ENCODE data around the gene IQCM.
"Not testable (repeated sequence)": the region's sequence is repeated elsewhere in the genome, so short reads cannot be mapped to it uniquely, and the experiment has no call there.

The IQCM gene

DNA sequence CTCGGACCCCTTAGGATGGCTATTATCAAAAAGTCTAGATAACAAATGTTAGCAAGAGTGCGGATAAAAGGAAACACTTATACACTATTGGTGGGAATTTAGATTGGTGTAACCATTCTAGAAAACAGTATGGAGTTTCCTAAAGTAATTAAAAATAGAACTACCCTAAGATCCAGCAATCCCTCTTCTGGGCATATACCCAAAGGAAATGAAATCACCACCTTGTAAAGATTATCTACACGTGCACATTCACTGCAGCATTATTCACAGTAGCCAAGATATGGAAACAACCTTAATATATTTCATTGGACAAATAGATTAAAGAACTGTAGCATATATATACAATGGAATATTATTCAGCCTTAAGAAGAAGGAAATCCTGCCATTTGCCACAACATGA is 462.4 kb downstream of the IQCM start:
- no peak overlapping the region for H3K27ac ChIP-seq (ENCODE audit: insufficient read depth, low read depth, low read length, poor library complexity, severe bottlenecking)
- no peaks in the 10 kb centered on the region for H3K36me3 ChIP-seq (ENCODE audit: control insufficient read depth, insufficient read depth, low read length)
- H3K4me1 ChIP-seq (ENCODE audit: control insufficient read depth, insufficient read depth, low read length), result no peaks in the 10 kb centered on the region
- 83 to 100% methylated on average over 2 of the region's 3 CpGs for WGBS, 2 experiments
- H3K9me3 ChIP-seq (ENCODE audit: control insufficient read depth, low read length), result no peaks in the 10 kb centered on the region
- no peak overlapping the region for H3K4me3 ChIP-seq (ENCODE audit: insufficient read depth, low read depth, low read length)
- no peaks in the 10 kb centered on the region for H3K27me3 ChIP-seq (ENCODE audit: control insufficient read depth, insufficient read depth, low read length, poor library complexity, severe bottlenecking)

DNA sequence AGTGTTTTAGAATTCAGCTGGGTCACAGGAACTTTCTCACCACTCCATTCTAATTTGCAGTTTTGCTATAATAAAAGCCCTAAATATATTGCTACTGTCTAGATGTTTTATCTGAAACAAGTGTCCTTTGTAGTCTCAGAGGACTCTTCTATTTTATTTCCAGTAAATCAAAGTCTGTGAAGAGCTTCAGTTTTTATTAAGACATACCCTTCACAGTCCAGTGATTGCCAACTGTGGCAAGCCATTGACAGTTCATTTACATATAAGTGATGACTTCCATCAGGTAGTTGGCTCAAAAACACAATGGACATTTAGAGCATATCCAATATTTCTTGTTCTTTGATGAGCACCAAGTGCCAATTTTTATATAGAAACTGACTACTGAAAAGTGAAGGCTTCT is 466.1 kb downstream of the IQCM start:
- H3K27ac ChIP-seq (ENCODE audit: insufficient read depth, low read depth, low read length, poor library complexity, severe bottlenecking), result no peak overlapping the region

DNA sequence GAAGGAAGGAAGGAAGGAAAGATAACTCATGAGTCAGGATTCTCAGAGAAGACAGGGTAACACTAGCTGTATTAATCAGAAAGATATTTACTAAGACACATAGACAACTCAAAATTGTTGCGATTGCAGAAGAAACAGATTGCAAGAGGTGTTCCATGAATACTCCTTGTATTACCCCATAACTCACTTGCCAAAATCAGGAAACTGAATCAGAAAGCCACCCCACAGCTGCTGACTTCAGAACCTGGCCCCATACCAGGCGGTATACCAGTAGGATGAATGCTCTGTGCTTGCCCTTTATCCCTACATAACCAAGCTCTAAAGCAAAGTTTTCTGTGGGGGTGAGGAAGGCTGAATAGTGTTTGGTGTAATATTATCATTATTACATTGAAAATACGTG is 468.5 kb downstream of the IQCM start:
- no peak overlapping the region for H3K4me3 ChIP-seq (ENCODE audit: insufficient read depth, low read depth, low read length)
- no peak overlapping the region for H3K27ac ChIP-seq (ENCODE audit: insufficient read depth, low read depth, low read length, poor library complexity, severe bottlenecking)
- H3K4me1 ChIP-seq (ENCODE audit: control insufficient read depth, insufficient read depth, low read length), result no peaks in the 10 kb centered on the region
- H3K36me3 ChIP-seq (ENCODE audit: control insufficient read depth, insufficient read depth, low read length), result no peaks in the 10 kb centered on the region
- H3K9me3 ChIP-seq (ENCODE audit: control insufficient read depth, low read length), result no peaks in the 10 kb centered on the region
- 92 to 94% methylated on average over 1 to 3 of the region's 3 CpGs for WGBS, 2 experiments
- H3K27me3 ChIP-seq (ENCODE audit: control insufficient read depth, insufficient read depth, low read length, poor library complexity, severe bottlenecking), result no peaks in the 10 kb centered on the region

More for the DNA sequence above, 466.1 kb downstream of the IQCM start:
- Histone ChIP-seq H3K9me3 (ENCODE audit: control insufficient read depth, low read length) (no peaks in the 10 kb centered on the region), H3K4me3 (ENCODE audit: insufficient read depth, low read depth, low read length) (no peak overlapping the region), H3K27me3 (ENCODE audit: control insufficient read depth, insufficient read depth, low read length, poor library complexity, severe bottlenecking) (no peaks in the 10 kb centered on the region), H3K36me3 (ENCODE audit: control insufficient read depth, insufficient read depth, low read length) (no peaks in the 10 kb centered on the region), H3K4me1 (ENCODE audit: control insufficient read depth, insufficient read depth, low read length) (no peaks in the 10 kb centered on the region)

DNA sequence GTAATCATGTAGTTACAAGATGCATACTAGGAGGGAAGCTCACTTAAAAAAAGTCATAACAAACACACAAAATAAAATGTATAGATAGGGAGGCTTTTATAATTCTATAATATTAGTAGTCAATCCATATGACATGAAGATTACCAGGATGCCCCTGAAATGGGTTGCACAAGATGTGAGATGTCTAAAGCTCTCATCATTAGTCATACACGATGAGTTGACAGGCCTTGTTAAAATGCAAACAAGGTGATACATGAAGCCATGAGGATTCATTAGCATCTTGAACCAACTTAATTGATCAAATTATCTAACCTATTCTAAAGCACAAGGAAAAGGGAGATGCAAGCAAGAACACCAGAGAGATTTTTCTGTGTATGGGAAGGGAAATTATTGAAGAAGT is 470.2 kb downstream of the IQCM start:
- Histone ChIP-seq H3K27me3 (ENCODE audit: control insufficient read depth, insufficient read depth, low read length, poor library complexity, severe bottlenecking) (no peaks in the 10 kb centered on the region), H3K4me1 (ENCODE audit: control insufficient read depth, insufficient read depth, low read length) (no peaks in the 10 kb centered on the region), H3K4me3 (ENCODE audit: insufficient read depth, low read depth, low read length) (no peak overlapping the region), H3K9me3 (ENCODE audit: control insufficient read depth, low read length) (no peaks in the 10 kb centered on the region), H3K27ac (ENCODE audit: insufficient read depth, low read depth, low read length, poor library complexity, severe bottlenecking) (no peak overlapping the region), H3K36me3 (ENCODE audit: control insufficient read depth, insufficient read depth, low read length) (no peaks in the 10 kb centered on the region)
- 71 to 96% methylated on average over 1 of the region's 1 CpG for WGBS, 2 experiments

DNA sequence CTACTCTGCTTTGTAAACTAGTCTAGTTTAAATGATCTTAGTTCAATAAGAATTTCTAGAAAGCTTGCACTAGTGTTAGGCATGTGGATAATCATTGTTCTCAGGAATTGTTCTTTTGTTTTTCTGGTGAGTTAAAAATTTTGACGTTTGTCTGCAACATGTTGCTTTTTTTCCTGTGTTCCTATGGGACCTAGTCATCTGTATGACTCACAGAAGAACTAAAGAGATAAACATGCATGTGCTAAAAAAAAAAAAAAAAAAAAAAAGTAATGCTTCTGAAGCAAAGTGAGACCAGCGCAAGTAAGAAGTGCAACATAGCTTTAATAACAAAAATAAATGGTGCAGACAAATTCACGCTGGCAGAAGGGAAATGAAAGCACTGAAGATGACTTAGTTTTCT is 471.2 kb downstream of the IQCM start:
- H3K36me3 ChIP-seq (ENCODE audit: control insufficient read depth, insufficient read depth, low read length), result no peaks in the 10 kb centered on the region
- no peaks in the 10 kb centered on the region for H3K4me1 ChIP-seq (ENCODE audit: control insufficient read depth, insufficient read depth, low read length)
- H3K27ac ChIP-seq (ENCODE audit: insufficient read depth, low read depth, low read length, poor library complexity, severe bottlenecking), result no peak overlapping the region
- 78 to 84% methylated on average over 3 of the region's 3 CpGs for WGBS, 2 experiments
- H3K9me3 ChIP-seq (ENCODE audit: control insufficient read depth, low read length), result no peaks in the 10 kb centered on the region
- no peaks in the 10 kb centered on the region for H3K27me3 ChIP-seq (ENCODE audit: control insufficient read depth, insufficient read depth, low read length, poor library complexity, severe bottlenecking)
- no peak overlapping the region for H3K4me3 ChIP-seq (ENCODE audit: insufficient read depth, low read depth, low read length)

DNA sequence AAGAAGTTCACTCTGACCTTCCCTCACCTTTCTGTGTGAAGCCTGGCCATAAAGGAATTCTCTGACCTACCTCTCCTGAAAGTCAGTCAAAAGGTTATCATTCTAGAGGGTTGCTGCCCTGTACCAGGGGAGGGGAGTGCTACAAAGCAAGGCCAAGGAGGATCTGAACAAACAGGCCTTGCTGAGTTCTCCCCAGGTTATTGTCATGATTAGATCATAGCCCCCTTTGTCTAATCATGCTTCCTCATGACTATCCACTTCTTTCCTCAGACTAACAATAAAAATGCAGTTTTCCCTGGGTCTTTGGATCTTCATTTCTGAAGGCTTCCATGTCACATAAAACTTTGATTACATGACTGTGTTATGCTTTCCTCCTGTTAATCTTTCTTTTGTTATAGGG is 472.0 kb downstream of the IQCM start:
- no peak overlapping the region for H3K4me3 ChIP-seq (ENCODE audit: insufficient read depth, low read depth, low read length)
- H3K9me3 ChIP-seq (ENCODE audit: control insufficient read depth, low read length), result no peaks in the 10 kb centered on the region
- H3K27ac ChIP-seq (ENCODE audit: insufficient read depth, low read depth, low read length, poor library complexity, severe bottlenecking), result no peak overlapping the region
- H3K36me3 ChIP-seq (ENCODE audit: control insufficient read depth, insufficient read depth, low read length), result no peaks in the 10 kb centered on the region
- no peaks in the 10 kb centered on the region for H3K27me3 ChIP-seq (ENCODE audit: control insufficient read depth, insufficient read depth, low read length, poor library complexity, severe bottlenecking)
- no peaks in the 10 kb centered on the region for H3K4me1 ChIP-seq (ENCODE audit: control insufficient read depth, insufficient read depth, low read length)

DNA sequence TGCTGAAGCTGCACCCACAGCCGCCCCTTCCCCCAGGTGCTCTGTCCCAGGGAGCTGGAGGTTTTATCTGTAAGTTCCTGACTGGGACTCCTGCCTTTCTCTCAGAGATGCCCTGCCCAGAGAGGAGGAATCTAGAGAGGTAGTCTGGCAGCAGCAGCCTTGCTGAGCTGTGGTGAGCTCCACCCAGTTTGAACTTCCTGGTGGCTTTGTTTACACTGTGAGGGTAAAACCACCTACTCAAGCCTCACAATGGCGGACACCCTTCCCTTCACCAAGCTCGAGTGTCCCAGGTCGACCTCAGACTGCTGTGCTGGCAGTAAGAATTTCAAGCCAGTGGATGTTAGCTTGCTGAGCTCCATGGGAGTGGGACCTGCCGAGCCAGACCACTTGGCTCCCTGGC is 474.5 kb downstream of the IQCM start:
- WGBS, 2 experiments, result 83 to 91% methylated on average over 5 of the region's 5 CpGs
- not testable (repeated sequence) for H3K9me3 ChIP-seq (ENCODE audit: control insufficient read depth, low read length)

DNA sequence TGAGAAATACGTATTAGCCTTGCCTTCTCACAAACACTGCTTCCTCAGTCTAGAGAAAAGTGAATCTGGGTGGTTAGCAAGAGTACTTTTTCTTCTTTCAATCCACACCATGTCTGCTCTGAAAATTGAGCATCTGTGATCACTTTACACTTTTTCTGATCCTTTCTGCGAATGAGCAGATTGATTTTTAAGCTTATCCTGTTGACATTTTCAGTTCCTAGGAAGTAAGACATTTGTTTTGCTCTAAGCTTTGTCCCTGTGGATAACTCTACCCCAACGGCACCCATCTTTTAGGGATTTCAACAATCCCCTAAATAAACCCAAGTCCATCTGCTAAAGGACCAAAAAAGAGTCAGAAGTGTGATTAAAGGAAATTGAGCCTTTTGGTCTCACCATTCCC is 487.5 kb downstream of the IQCM start:
- H3K36me3 ChIP-seq (ENCODE audit: control insufficient read depth, insufficient read depth, low read length), result no peaks in the 10 kb centered on the region
- 88 to 91% methylated on average over 3 of the region's 3 CpGs for WGBS, 2 experiments
- H3K27me3 ChIP-seq (ENCODE audit: control insufficient read depth, insufficient read depth, low read length, poor library complexity, severe bottlenecking), result no peaks in the 10 kb centered on the region
- H3K9me3 ChIP-seq (ENCODE audit: control insufficient read depth, low read length), result no peaks in the 10 kb centered on the region
- no peaks in the 10 kb centered on the region for H3K4me1 ChIP-seq (ENCODE audit: control insufficient read depth, insufficient read depth, low read length)
- H3K27ac ChIP-seq (ENCODE audit: insufficient read depth, low read depth, low read length, poor library complexity, severe bottlenecking), result no peak overlapping the region
- H3K4me3 ChIP-seq (ENCODE audit: insufficient read depth, low read depth, low read length), result no peak overlapping the region

More for the DNA sequence above, 474.5 kb downstream of the IQCM start:
- H3K36me3 ChIP-seq (ENCODE audit: control insufficient read depth, insufficient read depth, low read length); H3K4me1 ChIP-seq (ENCODE audit: control insufficient read depth, insufficient read depth, low read length); H3K27ac ChIP-seq (ENCODE audit: insufficient read depth, low read depth, low read length, poor library complexity, severe bottlenecking); H3K4me3 ChIP-seq (ENCODE audit: insufficient read depth, low read depth, low read length); H3K27me3 ChIP-seq (ENCODE audit: control insufficient read depth, insufficient read depth, low read length, poor library complexity, severe bottlenecking): not testable (repeated sequence)

DNA sequence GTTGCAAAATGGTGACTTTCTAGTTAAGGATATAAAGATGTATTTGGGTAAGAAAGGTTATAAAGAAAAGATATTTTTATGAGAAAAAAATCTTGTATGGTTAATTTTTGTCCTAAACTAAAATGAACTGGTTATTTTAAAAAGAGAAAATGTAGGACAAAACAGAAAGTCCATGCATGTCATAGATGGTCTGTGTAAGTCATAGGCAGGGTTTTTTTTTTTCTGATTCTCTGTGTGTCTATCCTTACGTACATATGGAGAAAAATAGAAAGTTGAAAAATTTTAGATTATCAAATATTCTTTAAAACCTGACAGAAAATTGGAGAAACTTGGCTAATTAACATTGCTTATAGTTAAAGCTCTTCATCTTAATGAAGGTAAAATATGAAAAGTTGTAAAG is 493.4 kb downstream of the IQCM start:
- H3K4me1 ChIP-seq (ENCODE audit: control insufficient read depth, insufficient read depth, low read length), result no peaks in the 10 kb centered on the region
- H3K27ac ChIP-seq (ENCODE audit: insufficient read depth, low read depth, low read length, poor library complexity, severe bottlenecking), result no peak overlapping the region
- H3K9me3 ChIP-seq (ENCODE audit: control insufficient read depth, low read length), result peaks cover 5% of the 10 kb centered on the region
- H3K36me3 ChIP-seq (ENCODE audit: control insufficient read depth, insufficient read depth, low read length), result no peaks in the 10 kb centered on the region
- no peaks in the 10 kb centered on the region for H3K27me3 ChIP-seq (ENCODE audit: control insufficient read depth, insufficient read depth, low read length, poor library complexity, severe bottlenecking)
- no CpG with 5 or more reads among the region's 1 CpG for WGBS, 2 experiments
- no peak overlapping the region for H3K4me3 ChIP-seq (ENCODE audit: insufficient read depth, low read depth, low read length)

DNA sequence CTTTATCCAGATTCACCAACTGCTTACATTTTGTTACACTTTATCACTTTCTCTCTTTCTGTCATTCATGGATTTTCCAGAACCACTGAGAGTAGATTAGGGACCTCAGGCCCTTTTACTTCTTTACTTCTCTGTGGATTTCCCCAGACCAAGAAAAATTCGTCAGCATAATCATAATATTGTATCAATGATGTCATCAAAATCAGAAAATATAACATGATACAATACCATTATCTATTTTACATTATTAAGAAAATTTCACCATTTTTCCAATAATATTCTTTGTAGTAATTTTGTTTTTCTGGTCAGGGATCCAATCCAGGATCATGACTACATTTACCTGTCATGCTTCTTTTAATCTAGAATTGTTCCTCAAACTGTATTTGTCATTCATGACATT is 494.2 kb downstream of the IQCM start:
- H3K4me1 ChIP-seq (ENCODE audit: control insufficient read depth, insufficient read depth, low read length), result no peaks in the 10 kb centered on the region
- H3K36me3 ChIP-seq (ENCODE audit: control insufficient read depth, insufficient read depth, low read length), result no peaks in the 10 kb centered on the region
- no peak overlapping the region for H3K4me3 ChIP-seq (ENCODE audit: insufficient read depth, low read depth, low read length)
- H3K9me3 ChIP-seq (ENCODE audit: control insufficient read depth, low read length), result peaks cover 5% of the 10 kb centered on the region
- WGBS, 2 experiments, result no CpG with 5 or more reads among the region's 1 CpG
- H3K27me3 ChIP-seq (ENCODE audit: control insufficient read depth, insufficient read depth, low read length, poor library complexity, severe bottlenecking), result no peaks in the 10 kb centered on the region
- no peak overlapping the region for H3K27ac ChIP-seq (ENCODE audit: insufficient read depth, low read depth, low read length, poor library complexity, severe bottlenecking)

DNA sequence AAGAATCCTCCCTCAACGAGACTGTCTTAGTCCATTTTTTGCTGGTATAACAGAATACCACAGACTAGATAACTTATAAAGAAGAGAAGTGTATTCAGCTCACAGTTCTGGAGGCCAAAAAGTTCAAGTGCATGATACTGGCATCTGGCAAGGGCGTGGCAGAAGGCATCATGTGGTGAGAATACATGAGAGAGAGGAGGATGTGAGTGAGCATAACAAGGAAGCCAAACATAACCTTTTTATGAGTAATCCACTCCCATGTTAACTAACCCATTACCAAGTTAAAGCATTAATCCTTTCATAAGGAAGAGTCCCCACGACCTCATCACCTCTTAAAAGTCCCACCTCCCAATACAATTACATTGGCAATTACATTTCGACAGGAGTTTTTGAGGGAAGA is 504.6 kb downstream of the IQCM start:
- Histone ChIP-seq H3K4me3 (ENCODE audit: insufficient read depth, low read depth, low read length) (no peak overlapping the region), H3K27me3 (ENCODE audit: control insufficient read depth, insufficient read depth, low read length, poor library complexity, severe bottlenecking) (no peaks in the 10 kb centered on the region), H3K4me1 (ENCODE audit: control insufficient read depth, insufficient read depth, low read length) (no peaks in the 10 kb centered on the region), H3K27ac (ENCODE audit: insufficient read depth, low read depth, low read length, poor library complexity, severe bottlenecking) (no peak overlapping the region), H3K36me3 (ENCODE audit: control insufficient read depth, insufficient read depth, low read length) (no peaks in the 10 kb centered on the region), H3K9me3 (ENCODE audit: control insufficient read depth, low read length) (no peaks in the 10 kb centered on the region)
- 84 to 89% methylated on average over 4 of the region's 4 CpGs for WGBS, 2 experiments

All from ectodermal cell (in vitro differentiated cells).